Measurements from ENCODE around the gene GLRA1.

DNA sequence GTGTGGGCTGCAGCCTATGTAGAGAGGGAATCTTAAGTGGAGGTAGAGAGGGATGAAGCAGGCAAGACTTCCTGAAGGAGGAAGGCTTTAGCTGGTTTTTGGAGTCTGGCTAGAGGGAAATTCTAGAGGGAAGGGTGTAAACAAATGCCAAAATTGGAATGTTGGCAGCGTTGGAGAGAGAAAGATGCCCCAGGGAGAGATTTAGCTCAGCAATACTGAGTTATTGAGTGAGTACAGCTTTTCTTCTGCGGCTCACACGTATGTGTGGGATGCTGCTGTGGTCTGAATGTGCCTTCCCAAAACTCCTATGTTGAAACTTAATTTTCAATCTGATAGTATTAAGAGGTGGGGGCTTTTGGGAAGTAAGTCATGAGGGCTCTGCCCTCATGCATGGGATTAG, 24.5 kb upstream of the GLRA1 start:
- TF ChIP-seq, protein P1, sequence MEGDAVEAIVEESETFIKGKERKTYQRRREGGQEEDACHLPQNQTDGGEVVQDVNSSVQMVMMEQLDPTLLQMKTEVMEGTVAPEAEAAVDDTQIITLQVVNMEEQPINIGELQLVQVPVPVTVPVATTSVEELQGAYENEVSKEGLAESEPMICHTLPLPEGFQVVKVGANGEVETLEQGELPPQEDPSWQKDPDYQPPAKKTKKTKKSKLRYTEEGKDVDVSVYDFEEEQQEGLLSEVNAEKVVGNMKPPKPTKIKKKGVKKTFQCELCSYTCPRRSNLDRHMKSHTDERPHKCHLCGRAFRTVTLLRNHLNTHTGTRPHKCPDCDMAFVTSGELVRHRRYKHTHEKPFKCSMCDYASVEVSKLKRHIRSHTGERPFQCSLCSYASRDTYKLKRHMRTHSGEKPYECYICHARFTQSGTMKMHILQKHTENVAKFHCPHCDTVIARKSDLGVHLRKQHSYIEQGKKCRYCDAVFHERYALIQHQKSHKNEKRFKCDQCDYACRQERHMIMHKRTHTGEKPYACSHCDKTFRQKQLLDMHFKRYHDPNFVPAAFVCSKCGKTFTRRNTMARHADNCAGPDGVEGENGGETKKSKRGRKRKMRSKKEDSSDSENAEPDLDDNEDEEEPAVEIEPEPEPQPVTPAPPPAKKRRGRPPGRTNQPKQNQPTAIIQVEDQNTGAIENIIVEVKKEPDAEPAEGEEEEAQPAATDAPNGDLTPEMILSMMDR (conservative IDR thresholded peaks at IDR 0.05) = no peak
- no peak for TF ChIP-seq ZFX (IDR thresholded peaks at IDR 0.05)
